VCaP (cell line): ENCODE data around the gene RC3H2.

Source experiments
- H3K27ac ChIP-seq: fragments of 450-650 bp; 2 replicates; pipeline ENCODE4 v1.5.1; 2017
- CTCF ChIP-seq: fragments of 450-650 bp; conservative IDR thresholded peaks from 2 replicates; pipeline ENCODE4 v1.5.1; 2017; ENCODE audit warnings: mild to moderate bottlenecking, moderate library complexity

RC3H2 gene

GRCh38 chr9:122904823-122905710 lies at the start of gene RC3H2:
RC3H2 (minus strand) TSS chr9:122905359; CDS start chr9:122897509, 7,850 bp downstream.
- TF ChIP-seq CTCF, result no peak
- peak within 1 kb of the TSS; percentile 97 for H3K27ac ChIP-seq

GRCh38 chr9:122954253-122954691 lies 49.1 kb upstream of the RC3H2 start:
- no peak for TF ChIP-seq CTCF
- peak overlapping the region; percentile 6 for H3K27ac ChIP-seq

GRCh38 chr9:122951056-122951455 lies 45.9 kb upstream of the RC3H2 start:
- H3K27ac ChIP-seq, result no peak overlapping the region
- TF ChIP-seq CTCF, result no peak

GRCh38 chr9:122950263-122950662 lies 45.1 kb upstream of the RC3H2 start:
- no peak for TF ChIP-seq CTCF
- H3K27ac ChIP-seq, result no peak overlapping the region

- no peak for TF ChIP-seq CTCF
- peak overlapping the region; percentile 57 for H3K27ac ChIP-seq
Measured at GRCh38 chr9:122949696-122950095, 44.5 kb upstream of the RC3H2 start.

GRCh38 chr9:122948313-122948712 lies 43.2 kb upstream of the RC3H2 start:
- no peak for TF ChIP-seq CTCF

GRCh38 chr9:122946461-122947005 lies 41.4 kb upstream of the RC3H2 start:
- TF ChIP-seq CTCF, result no peak
- peak overlapping the region; percentile 57; the same call in 1 of the 2 replicates for H3K27ac ChIP-seq

More at GRCh38 chr9:122948313-122948712, 43.2 kb upstream of the RC3H2 start:
- peak overlapping the region; percentile 57 for H3K27ac ChIP-seq
